GM19467 (cell line): ENCODE results near the gene ZBTB20.

Experiments
- ATAC-seq: cut with Tn5 transposase; IDR thresholded peaks from one replicate; pipeline ENCODE4 v1.9.1; 2021; ENCODE audit warnings: mild to moderate bottlenecking, moderate library complexity; ENCODE audit not compliant: unreplicated experiment

Gene ZBTB20

GRCh38 chr3:114721864-114722263 lies 425.2 kb downstream of the ZBTB20 start:
- ATAC-seq = peak; percentile 87

GRCh38 chr3:114721209-114721608 lies 425.9 kb downstream of the ZBTB20 start:
- ATAC-seq = no peak

GRCh38 chr3:114718898-114719210 lies 428.2 kb downstream of the ZBTB20 start:
- no peak for ATAC-seq

GRCh38 chr3:114718071-114718897 lies 428.8 kb downstream of the ZBTB20 start:
- no peak for ATAC-seq

GRCh38 chr3:114716916-114717315 lies 430.2 kb downstream of the ZBTB20 start:
- no peak for ATAC-seq

GRCh38 chr3:114716126-114716525 lies 431.0 kb downstream of the ZBTB20 start:
- ATAC-seq = no peak

GRCh38 chr3:114714957-114715460 lies 432.1 kb downstream of the ZBTB20 start:
- ATAC-seq = no peak

DNA sequence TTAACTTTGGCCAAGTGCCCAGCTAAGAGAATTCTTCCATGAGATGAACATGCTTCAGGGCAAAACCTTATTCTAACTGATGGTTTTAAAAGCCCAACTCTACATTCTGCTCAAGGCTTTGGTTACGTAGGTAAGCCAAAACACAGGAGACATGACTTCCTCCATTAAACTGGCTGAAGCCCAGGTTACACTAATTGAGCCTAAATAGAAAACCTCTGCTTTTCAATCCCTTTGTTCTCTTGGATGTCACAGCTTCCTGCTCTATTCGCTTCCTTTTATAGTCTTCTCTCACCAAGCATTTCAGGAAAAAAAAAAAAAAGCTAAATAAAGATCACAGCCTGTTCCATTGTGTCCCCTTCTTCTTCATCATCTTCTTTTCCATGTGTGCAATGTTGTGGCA lies 432.9 kb downstream of the ZBTB20 start:
- no peak for ATAC-seq

DNA sequence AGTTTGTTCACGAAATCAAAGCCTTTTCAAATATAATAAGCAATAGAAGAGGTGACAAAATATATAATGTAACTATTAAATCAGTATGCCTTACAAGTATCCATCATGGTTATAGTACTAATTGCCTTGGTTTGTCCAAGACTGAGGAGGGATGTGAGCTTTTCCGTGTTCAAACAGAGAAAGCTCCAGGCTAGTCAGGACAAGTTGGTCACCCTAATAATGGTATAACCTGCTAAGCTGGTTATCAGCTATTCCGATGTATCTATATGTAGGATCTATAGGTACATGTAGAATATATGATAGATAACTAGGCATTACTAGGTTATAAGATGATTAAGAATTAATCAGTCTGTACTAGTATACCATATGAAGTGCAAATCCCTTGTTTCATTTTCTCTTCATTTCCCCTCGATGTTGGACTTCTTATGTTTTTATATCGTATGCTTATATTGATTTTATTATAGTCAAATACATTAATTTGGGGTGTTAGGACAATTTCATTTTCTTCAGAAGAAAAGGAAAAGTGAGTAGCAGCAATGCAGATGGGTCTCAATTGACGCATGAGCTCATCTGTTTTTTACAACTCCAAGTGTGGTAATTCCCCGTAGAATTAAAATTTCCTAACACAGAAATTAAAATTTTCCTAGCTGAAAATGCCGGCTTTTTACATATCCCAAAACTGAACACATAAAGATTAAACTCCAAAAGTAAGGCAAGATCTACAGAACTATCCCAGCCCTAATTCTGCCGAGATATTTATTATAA lies 434.2 kb downstream of the ZBTB20 start:
- ATAC-seq = no peak

- ATAC-seq = no peak
Measured at GRCh38 chr3:114711321-114711886, 435.7 kb downstream of the ZBTB20 start.

GRCh38 chr3:114709102-114709501 lies 438.0 kb downstream of the ZBTB20 start:
- no peak for ATAC-seq

DNA sequence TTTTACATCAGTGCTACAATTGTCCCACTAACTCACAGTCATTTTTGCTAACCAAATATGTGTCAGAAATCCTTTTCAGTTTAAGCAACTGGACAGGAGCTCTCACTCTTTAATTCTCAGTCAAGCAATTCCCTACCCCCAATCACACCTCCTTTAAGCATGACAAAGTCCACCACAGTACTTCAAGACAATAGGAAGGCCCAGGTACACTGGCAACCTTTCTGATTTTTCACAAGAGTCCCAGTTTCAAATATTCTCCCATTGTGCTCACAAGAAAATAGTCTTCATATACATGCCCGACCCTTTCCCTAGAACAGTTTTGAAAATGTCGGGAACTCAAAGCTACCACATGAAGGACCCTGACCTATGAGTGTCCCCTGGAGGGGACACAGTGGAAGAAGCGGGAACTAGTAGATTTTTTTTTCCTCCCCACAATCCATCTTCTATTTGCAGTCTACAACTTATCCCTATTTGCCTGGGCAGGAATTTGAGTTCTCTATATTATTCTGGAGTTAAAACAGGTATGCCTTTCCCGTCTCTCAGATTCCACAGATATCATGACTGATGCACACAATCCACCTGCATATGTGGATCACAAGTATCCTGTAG lies 439.7 kb downstream of the ZBTB20 start:
- ATAC-seq = no peak

- no peak for ATAC-seq
Measured at GRCh38 chr3:114706591-114707232, 440.4 kb downstream of the ZBTB20 start.

GRCh38 chr3:114700637-114701234 lies 446.4 kb downstream of the ZBTB20 start:
- no peak for ATAC-seq

GRCh38 chr3:114698146-114699105 lies 448.7 kb downstream of the ZBTB20 start:
- no peak for ATAC-seq

DNA sequence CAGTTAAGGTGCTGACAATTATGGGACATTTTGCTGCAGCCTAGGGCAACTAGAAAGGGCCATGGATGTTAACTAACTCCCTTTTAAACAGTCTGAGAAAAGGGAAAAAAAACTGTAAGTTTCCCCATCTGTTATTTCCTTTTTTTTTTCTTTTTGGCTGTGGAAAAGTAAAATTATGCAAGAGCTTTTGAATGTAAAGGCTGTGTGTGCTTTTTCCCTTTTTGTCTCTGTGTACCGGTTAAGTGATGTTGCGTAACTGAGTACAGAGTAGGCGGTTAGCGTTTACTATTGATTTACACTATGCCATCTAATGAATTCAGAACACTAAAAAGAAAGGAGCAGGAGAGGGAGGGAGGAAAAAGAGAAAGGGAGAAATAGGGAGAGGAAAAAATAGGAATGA lies 449.7 kb downstream of the ZBTB20 start:
- ATAC-seq = no peak

GRCh38 chr3:114694251-114694650 lies 452.8 kb downstream of the ZBTB20 start:
- ATAC-seq = no peak

GRCh38 chr3:114691871-114692270 lies 455.2 kb downstream of the ZBTB20 start:
- no peak for ATAC-seq

- ATAC-seq = no peak
Measured at GRCh38 chr3:114690911-114691310, 456.2 kb downstream of the ZBTB20 start.
